GM18909 (cell line): Measurements from ENCODE around the gene CABP4.

Source experiments
- ATAC-seq: cut with Tn5 transposase; IDR thresholded peaks from one replicate; pipeline ENCODE4 v1.9.1; 2021; ENCODE audit warnings: mild to moderate bottlenecking; ENCODE audit not compliant: unreplicated experiment, poor library complexity

Gene CABP4

DNA sequence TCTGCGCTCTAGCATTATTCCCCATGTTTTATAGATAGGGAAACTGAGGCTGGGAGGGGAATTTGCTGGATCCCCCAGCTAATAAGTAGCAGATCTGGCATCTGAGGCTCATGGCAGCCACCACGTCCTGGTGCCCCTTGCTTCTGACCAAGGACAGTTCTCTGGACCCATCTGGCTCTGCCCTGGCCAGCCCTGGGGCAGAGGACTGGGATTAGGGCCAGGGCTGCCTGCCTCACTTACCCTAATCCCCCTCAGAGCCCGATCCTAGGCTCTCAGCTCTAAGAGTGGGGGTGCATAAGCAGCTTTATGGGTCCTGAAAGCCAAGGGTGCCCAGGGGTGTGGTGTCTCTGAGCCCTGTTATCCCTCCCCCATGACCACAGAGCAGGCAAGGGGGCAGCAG lies at the start of gene CABP4:
TSS of gene CABP4 (plus strand) at position 301 of the 400 bp plus-strand sequence. CDS start at position 371, 70 bp downstream.
- no peak for ATAC-seq

- no peak for ATAC-seq
These were observed 49.3 kb upstream of the CABP4 start for GRCh38 chr11:67405688-67406339.

DNA sequence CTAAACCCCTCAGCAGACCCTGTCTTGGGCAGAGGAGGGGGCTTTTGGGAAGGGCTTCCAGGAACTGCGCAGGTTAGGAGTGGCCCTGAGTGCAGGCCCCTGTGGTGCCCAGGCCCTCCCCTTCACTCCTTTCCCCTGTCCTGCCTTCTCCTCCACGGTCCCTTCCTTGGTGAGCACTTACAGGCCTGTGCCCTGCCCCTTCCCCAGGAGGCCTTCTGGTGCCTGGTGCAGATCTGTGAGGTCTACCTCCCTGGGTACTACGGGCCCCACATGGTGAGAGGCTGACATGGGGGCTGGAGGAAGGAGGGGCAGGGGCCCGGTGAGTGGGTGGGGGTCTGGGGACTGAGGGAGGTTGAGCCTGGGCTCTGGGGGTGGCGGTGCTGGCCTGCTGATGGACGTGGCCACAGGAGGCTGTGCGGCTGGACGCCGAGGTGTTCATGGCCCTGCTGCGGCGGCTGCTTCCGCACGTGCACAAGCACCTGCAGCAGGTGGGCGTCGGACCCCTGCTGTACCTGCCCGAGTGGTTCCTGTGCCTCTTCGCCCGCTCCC lies 48.7 kb upstream of the CABP4 start:
- ATAC-seq: no peak

DNA sequence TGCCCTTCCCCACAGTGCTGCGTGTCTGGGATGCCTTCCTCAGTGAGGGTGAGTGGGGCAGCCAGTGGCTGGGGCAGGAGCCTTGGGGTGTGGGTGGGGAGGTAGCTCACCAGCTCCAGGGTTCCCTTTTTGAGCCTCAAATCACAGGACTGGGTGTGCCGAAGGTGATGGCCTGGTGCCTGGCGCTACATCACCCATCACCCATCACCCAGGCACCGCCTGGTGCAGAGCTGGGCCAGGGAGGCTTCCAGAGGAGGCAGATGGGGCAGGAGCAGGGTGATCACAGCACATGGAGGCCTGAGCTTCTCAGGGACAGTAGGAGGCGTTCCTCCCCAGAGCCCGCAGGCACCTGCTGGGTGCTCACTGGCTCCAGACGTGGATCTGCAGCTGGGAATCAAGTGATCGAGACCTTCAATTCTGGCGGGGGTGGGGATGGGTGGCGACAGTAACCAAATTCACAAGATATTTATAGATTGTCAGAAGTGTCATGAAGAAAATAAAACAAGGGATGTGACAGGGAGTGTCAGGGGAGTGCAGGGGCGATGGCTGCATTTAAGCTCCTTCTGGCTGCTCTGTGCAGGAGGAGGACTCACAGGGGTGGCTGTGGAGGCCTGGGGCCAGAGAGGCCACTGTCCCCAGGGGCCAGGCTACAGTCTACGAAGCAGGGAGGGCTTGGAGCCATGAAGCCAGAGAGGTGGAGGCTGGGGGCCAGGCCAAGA lies 48.0 kb upstream of the CABP4 start:
- no peak for ATAC-seq

GRCh38 chr11:67407688-67408163 lies 47.4 kb upstream of the CABP4 start:
- no peak for ATAC-seq

- ATAC-seq: no peak
These were observed 46.5 kb upstream of the CABP4 start for GRCh38 chr11:67408437-67409200.

GRCh38 chr11:67409261-67409666 lies 45.9 kb upstream of the CABP4 start:
- peak; percentile 54 for ATAC-seq

GRCh38 chr11:67409781-67410368 lies 45.3 kb upstream of the CABP4 start:
- no peak for ATAC-seq

GRCh38 chr11:67410369-67410831 lies 44.8 kb upstream of the CABP4 start:
- ATAC-seq: no peak

DNA sequence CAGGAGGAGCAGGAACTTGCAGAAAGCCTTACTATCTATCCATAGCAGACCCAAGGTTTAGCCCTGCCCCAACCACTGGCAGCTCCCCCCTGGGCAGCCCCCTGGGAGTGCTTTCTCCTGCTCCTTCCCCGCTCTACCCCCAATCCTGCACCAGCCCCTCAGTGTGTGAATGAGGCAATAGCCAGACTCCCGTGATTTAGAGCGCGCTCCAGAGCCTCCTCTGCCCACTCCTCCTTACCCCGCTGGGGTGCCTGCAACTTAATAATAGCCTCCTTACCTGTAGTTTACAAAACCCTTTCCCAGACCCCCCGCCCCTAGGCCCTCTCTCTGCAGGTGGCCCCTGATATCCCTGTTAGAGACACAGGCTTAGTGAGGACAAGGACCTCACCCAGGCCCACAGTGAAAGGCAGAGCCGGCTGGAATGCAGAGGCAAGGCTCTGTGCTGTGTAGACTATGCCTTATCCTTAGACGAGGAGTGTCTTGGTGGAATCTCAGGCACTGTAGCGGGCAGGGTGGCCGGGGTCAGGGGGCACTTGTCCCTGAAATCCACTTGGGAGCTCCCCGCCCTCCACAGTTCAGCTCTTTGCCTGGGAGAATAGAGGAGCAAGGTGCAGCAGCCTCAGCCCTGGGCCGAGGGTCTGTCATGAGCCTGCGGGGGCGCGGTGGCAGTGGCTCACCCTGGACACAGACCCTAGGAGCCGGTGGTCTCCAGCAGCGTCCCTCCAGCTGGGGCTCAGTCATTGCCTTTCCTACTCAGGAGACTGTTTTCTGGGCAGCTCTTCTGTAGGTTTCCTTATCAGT lies 44.0 kb upstream of the CABP4 start:
- ATAC-seq: no peak

DNA sequence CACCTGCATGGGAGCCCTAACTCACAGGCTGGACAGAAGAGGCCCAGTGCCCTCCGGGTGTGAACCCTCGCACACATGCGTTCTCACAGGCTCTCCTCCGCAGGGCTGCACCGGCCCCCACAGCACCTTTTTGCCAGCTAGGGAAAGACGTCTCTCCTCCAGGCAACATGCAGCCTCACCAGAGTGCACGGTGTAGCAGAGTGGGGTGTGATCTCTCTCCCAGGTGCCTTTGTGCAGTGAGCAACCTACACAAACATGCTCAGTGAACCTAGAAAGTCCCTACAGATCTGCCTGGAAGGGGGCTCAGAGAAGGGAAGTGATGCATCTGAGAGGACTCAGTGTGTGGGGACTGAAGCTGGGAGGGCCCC lies 43.4 kb upstream of the CABP4 start:
- ATAC-seq: no peak

- no peak for ATAC-seq
These were observed 42.5 kb upstream of the CABP4 start for GRCh38 chr11:67412495-67413179.

GRCh38 chr11:67413266-67413849 lies 41.8 kb upstream of the CABP4 start:
- no peak for ATAC-seq

GRCh38 chr11:67415501-67416304 lies 39.5 kb upstream of the CABP4 start, which contains the start of gene CARNS1:
Gene CARNS1, plus strand, starts transcription at chr11:67415678. Its CDS starts 522 bp downstream, at chr11:67416200.
- ATAC-seq: no peak

DNA sequence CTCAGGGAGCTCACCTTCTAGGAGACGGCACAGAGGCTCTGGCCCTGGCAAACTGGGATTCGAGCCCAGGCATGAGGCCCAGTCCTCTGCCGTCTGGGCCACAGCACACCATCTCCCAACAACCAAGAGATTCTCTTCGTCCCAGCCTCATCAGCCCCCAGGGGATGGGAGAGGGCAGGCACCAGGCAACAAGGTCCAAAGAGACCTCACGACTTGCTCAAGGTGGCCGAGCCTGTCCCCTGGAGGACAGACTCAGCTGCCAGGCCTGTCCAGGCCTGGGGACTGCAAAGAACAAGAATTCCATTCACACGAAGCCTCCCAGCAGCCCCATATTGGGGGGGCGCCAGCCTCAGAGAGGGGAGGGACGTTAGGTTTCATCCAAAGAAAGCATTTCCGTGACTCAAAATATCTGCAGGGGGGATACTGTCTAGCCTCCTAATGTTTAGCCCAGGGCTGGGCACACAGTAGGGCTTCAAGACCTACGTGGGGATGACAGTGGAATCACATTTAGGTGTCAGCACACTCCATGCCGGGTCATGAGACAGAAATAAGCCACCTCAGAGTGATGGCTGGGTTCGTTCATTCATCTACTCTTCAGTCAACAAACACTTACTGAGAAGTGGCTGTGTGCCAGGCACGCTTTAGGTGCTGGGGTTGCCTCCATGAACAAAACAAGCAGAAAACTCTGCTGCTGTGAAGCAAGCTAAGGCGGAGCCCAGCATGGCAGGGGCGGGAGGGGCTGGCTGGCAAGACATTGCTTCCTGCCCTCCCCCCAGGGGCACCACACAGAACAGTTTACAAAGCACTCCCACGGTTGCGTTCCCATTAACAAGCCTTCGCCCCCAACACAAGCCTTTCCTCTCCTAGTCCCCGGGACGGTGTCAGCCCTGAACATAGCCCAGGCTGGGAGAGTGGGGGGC lies 38.5 kb upstream of the CABP4 start:
- ATAC-seq: no peak

DNA sequence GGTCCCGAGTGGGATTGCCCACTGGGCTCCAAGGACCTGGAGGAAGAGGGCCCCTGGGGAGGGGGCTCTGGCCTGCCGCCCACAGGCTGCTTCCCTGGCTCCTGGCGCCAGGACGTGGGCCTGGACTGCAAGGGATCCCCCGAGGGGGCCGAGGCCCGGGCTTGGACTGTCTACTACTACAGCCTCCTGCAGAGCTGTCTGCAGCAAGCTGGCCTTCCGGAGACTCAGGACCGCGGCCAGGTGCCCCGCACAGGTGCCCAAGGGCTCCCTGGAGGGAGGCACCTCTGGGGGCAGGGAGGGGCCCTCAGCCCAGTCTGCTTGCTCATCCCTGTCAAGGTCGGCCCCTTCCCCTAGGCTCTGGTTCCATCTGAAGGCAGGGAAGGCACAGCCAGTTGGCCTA lies 37.7 kb upstream of the CABP4 start:
- no peak for ATAC-seq
